ENCODE results near the gene NSD1. TPM values are rescaled to one million over a fixed set of nuclear protein-coding genes. Genes with fewer than 3 reads are reported as not detected.

Gene NSD1
- total and polyA plus RNA-seq, 2 of the 8 experiments (the other 6 are each of a cell fraction or from before 2014, with no cell fraction given) = 22.8 to 168 TPM

DNA sequence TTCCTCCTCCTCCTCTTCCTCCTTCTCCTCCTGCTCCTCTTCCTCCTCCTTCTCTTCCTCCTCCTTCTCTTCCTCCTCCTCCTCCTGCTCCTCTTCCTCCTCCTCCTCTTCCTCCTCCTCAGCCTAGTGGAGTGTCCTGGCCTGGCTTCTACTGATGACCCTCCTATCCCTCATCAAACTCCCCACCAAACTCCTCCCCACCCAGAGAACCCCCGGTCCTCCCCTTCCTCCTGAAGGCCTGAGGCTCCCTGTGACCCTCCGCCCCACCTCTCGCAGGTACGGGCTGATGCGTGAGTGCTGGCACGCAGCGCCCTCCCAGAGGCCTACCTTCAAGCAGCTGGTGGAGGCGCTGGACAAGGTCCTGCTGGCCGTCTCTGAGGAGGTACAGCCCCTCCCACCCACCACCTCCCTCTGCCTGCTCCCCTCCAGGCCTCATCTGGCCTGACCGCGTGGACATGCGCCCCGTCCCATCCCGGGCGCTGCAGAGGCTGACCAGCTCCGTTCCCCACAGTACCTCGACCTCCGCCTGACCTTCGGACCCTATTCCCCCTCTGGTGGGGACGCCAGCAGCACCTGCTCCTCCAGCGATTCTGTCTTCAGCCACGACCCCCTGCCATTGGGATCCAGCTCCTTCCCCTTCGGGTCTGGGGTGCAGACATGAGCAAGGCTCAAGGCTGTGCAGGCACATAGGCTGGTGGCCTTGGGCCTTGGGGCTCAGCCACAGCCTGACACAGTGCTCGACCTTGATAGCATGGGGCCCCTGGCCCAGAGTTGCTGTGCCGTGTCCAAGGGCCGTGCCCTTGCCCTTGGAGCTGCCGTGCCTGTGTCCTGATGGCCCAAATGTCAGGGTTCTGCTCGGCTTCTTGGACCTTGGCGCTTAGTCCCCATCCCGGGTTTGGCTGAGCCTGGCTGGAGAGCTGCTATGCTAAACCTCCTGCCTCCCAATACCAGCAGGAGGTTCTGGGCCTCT is 36.3 kb upstream of the NSD1 start (continued):
- TF ChIP-seq BCL11A (IDR thresholded peaks at IDR 0.05; ENCODE audit: low read depth in 2 of 2, low read length in 2 of 2) = no peak
- no peak for TF ChIP-seq RFX5 (IDR thresholded peaks at IDR 0.05; ENCODE audit: borderline replicate concordance, low read depth, low read length)
- no peak for TF ChIP-seq SUZ12 (IDR thresholded peaks at IDR 0.05; ENCODE audit: low read length)
- no peak for TF ChIP-seq JUN (IDR thresholded peaks at IDR 0.05; ENCODE audit: low read depth, low read length)
- TF ChIP-seq CHD2 (IDR thresholded peaks at IDR 0.05; ENCODE audit: low read length) = no peak
